ENCODE measurements around the gene RNF208. TPM values are rescaled to one million over a fixed set of nuclear protein-coding genes. Genes with fewer than 3 reads are reported as not detected.
"Not testable (repeated sequence)": the region's sequence is repeated elsewhere in the genome, so short reads cannot be mapped to it uniquely, and the experiment has no call there.

Gene RNF208
- total RNA-seq, 2 donors from 2014 or later = 5.9 to 7.9 TPM

- H3K27me3 ChIP-seq = no peaks in the 10 kb centered on the region
- H3K27ac ChIP-seq = peak overlapping the region; percentile 88 to 94
- H3K9me3 ChIP-seq = no peaks in the 10 kb centered on the region
- no peak for TF ChIP-seq CTCF (IDR thresholded peaks at IDR 0.05)
- peak overlapping the region; percentile 84 for H3K4me3 ChIP-seq
- H3K4me1 ChIP-seq = peaks cover 0 to 61% of the 10 kb centered on the region in 2 donors
- peak; percentile 71 for DNase-seq (ENCODE audit: low spot score)
- H3K36me3 ChIP-seq = peaks cover 23% of the 10 kb centered on the region
Measured at GRCh38 chr9:137241490-137242268, 19.6 kb upstream of the RNF208 start.

- peak within 1 kb of the TSS; percentile 84 for H3K4me3 ChIP-seq
- peak; percentile 100 for DNase-seq (ENCODE audit: low spot score)
- peaks cover 23% of the 10 kb centered on the region for H3K36me3 ChIP-seq
- H3K9me3 ChIP-seq = no peaks in the 10 kb centered on the region
- peak within 1 kb of the TSS; percentile 95 to 99 for H3K27ac ChIP-seq
- peaks cover 0 to 68% of the 10 kb centered on the region in 2 donors for H3K4me1 ChIP-seq
- no peaks in the 10 kb centered on the region for H3K27me3 ChIP-seq
- TF ChIP-seq CTCF (IDR thresholded peaks at IDR 0.05) = no peak
Measured at GRCh38 chr9:137240841-137241489, 18.9 kb upstream of the RNF208 start, which contains the start of gene TUBB4B. Gene TUBB4B, plus strand, starts transcription at chr9:137241287. Its CDS starts 74 bp downstream, at chr9:137241361.

GRCh38 chr9:137240318-137240840 lies 18.3 kb upstream of the RNF208 start:
- Histone ChIP-seq H3K4me3 (peak overlapping the region; percentile 42 to 74), H3K36me3 (peaks cover 23% of the 10 kb centered on the region)

GRCh38 chr9:137239541-137240200 lies 17.6 kb upstream of the RNF208 start:
- peak overlapping the region; percentile 42 to 74 for H3K4me3 ChIP-seq
- not testable (repeated sequence) for DNase-seq (ENCODE audit: low spot score); H3K27me3 ChIP-seq; H3K9me3 ChIP-seq
- H3K4me1 ChIP-seq = peaks cover 0 to 74% of the 10 kb centered on the region in 2 donors
- H3K36me3 ChIP-seq = peaks cover 23% of the 10 kb centered on the region
- H3K27ac ChIP-seq = peak overlapping the region; percentile 95 to 99

More at GRCh38 chr9:137240318-137240840, 18.3 kb upstream of the RNF208 start:
- peak in 1 of 2 donors; percentile 28 for TF ChIP-seq CTCF (IDR thresholded peaks at IDR 0.05)
- peak overlapping the region; percentile 95 to 99 for H3K27ac ChIP-seq
- DNase-seq (ENCODE audit: low spot score) = peak; percentile 76
- H3K27me3 ChIP-seq = no peaks in the 10 kb centered on the region
- H3K4me1 ChIP-seq = peaks cover 0 to 74% of the 10 kb centered on the region in 2 donors
- H3K9me3 ChIP-seq = no peaks in the 10 kb centered on the region

GRCh38 chr9:137237759-137238726 lies 16.0 kb upstream of the RNF208 start:
- TF ChIP-seq CTCF (IDR thresholded peaks at IDR 0.05) = no peak
- Histone ChIP-seq H3K27ac (peak overlapping the region in 1 of 2 donors; percentile 43), H3K4me1 (peaks cover 0 to 61% of the 10 kb centered on the region in 2 donors), H3K9me3 (no peaks in the 10 kb centered on the region), H3K4me3 (no peak overlapping the region), H3K27me3 (no peaks in the 10 kb centered on the region), H3K36me3 (peaks cover 15% of the 10 kb centered on the region)
- DNase-seq (ENCODE audit: low spot score) = no peak
